Upper lobe of left lung (tissue), 6 donors: ENCODE results near the gene DACT1. TPM values are rescaled to one million over a fixed set of nuclear protein-coding genes. Genes with fewer than 3 reads are reported as not detected.
A peak's percentile ranks its signal among the peaks of the same experiment; 100 is the strongest.

Experiments used
- ATAC-seq, 2 donors: fragments of 200-7000 bp; cut with Tn5 transposase; one replicate each; pipeline ENCODE4 v1.9.1; 2022; ENCODE audit warnings: mild to moderate bottlenecking in 2 of 2, moderate library complexity in 2 of 2; ENCODE audit not compliant: low FRiP score in 2 of 2
- DNase-seq, 2 donors: peaks; one replicate each; pipeline ENCODE4 v3.0.0-alpha.2; 2019 to 2020
- H3K27ac ChIP-seq, 4 donors: fragments of 200-600 bp; sonication (generic); one replicate each; pipeline ENCODE4 v1.5.1; 2016 to 2019
- H3K27me3 ChIP-seq, 4 donors: fragments of 200-600 bp; sonication (generic); one replicate each; pipeline ENCODE4 v1.5.1; 2017 to 2019
- H3K36me3 ChIP-seq, 4 donors: fragments of 200-600 bp; sonication (generic); one replicate each; pipeline ENCODE4 v1.5.1; 2016 to 2019
- H3K4me1 ChIP-seq, 4 donors: fragments of 200-600 bp; sonication (generic); one replicate each; pipeline ENCODE4 v1.5.1; 2018 to 2019
- H3K4me3 ChIP-seq, 4 donors: fragments of 200-600 bp; sonication (generic); one replicate each; pipeline ENCODE4 v1.5.1; 2017 to 2019; ENCODE audit warnings: mild to moderate bottlenecking in 2 of 4, moderate library complexity in 1 of 4
- H3K9me3 ChIP-seq, 4 donors: fragments of 200-600 bp; sonication (generic); one replicate each; pipeline ENCODE4 v1.5.1; 2018 to 2019
- CTCF ChIP-seq, 6 experiments: fragments of 450-650 bp in 4 of 6; fragments of 200-600 bp in 2 of 6; sonication (generic) in 2 of 6; IDR thresholded peaks; one replicate each; pipeline ENCODE4 v1.5.1; 2016 to 2019; ENCODE audit warnings: antibody characterized with exemption in 6 of 6
- EP300 ChIP-seq, 4 donors: sonication (generic); formaldehyde crosslinking; IDR thresholded peaks; one replicate each; pipeline ENCODE4 v1.5.1; 2017; ENCODE audit warnings: antibody characterized with exemption in 4 of 4, control low read depth in 2 of 4
- POLR2A ChIP-seq, 4 donors: fragments of 450-650 bp; IDR thresholded peaks; one replicate each; pipeline ENCODE4 v1.5.1; 2016 to 2017; ENCODE audit warnings: antibody characterized with exemption in 4 of 4, mild to moderate bottlenecking in 2 of 4
- POLR2AphosphoS5 ChIP-seq, 2 donors: sonication (generic); formaldehyde crosslinking; IDR thresholded peaks; one replicate each; pipeline ENCODE4 v1.5.1; 2017; ENCODE audit warnings: antibody characterized with exemption in 2 of 2
- WGBS, 2 donors: methylation state at CpG; one replicate each; pipeline ENCODE4 v1.1.5; 2017 to 2018; 5-methylcytosine and 5-hydroxymethylcytosine counted together
- total RNA-seq, 6 donors: library from RNA; depleted of rRNA in 4 of 6; stranded (reverse); fragments of >200 nt in 4 of 6; gene quantifications; one replicate each; pipeline versions ENCODE4 v1.1.0 to v1.2.1, GENCODE V29; 2016 to 2021
- donor health status: DM: no; HTN: no; CAD: no; lungs with moderate emphysema.
- donor health status: DM: no; HTN: yes; CAD: no; lungs with severe emphysema.

DACT1 gene
- total RNA-seq, 6 donors from 2014 or later = 1.0 to 8.1 (median 4.5) TPM

GRCh38 chr14:58634406-58635090, 3.2 kb upstream of the DACT1 start:
- H3K27ac ChIP-seq = no peak overlapping the region
- H3K4me1 ChIP-seq = peaks cover 15 to 31% (median 20%) of the 10 kb centered on the region in 4 donors
- DNase-seq (no peak), ATAC-seq (no peak)
- H3K4me3 ChIP-seq = no peak overlapping the region
- TF ChIP-seq EP300 (IDR thresholded peaks at IDR 0.05) = no peak
- TF ChIP-seq POLR2AphosphoS5 (IDR thresholded peaks at IDR 0.05) = no peak
- no peak for TF ChIP-seq CTCF (IDR thresholded peaks at IDR 0.05)
- no peak for TF ChIP-seq POLR2A (IDR thresholded peaks at IDR 0.05)
- H3K9me3 ChIP-seq = no peaks in the 10 kb centered on the region
- 57 to 62% methylated on average over 5 of the region's 5 CpGs for WGBS, 2 donors
- H3K27me3 ChIP-seq = peaks cover 0 to 4% (median 0%) of the 10 kb centered on the region in 4 donors
- H3K36me3 ChIP-seq = no peaks in the 10 kb centered on the region

GRCh38 chr14:58635091-58635830, 2.5 kb upstream of the DACT1 start:
- WGBS, 2 donors = 47 to 54% methylated on average over 8 of the region's 8 CpGs
- Histone ChIP-seq H3K36me3 (no peaks in the 10 kb centered on the region), H3K4me3 (no peak overlapping the region), H3K9me3 (no peaks in the 10 kb centered on the region), H3K27ac (no peak overlapping the region), H3K4me1 (peaks cover 16 to 37% (median 20%) of the 10 kb centered on the region in 4 donors), H3K27me3 (peaks cover 0 to 4% (median 0%) of the 10 kb centered on the region in 4 donors)
- ATAC-seq (no peak), DNase-seq (no peak)
- TF ChIP-seq EP300 (IDR thresholded peaks at IDR 0.05) = no peak
- TF ChIP-seq POLR2AphosphoS5 (IDR thresholded peaks at IDR 0.05) = no peak
- TF ChIP-seq POLR2A (IDR thresholded peaks at IDR 0.05) = no peak
- no peak for TF ChIP-seq CTCF (IDR thresholded peaks at IDR 0.05)

GRCh38 chr14:58636129-58636528, 1.6 kb upstream of the DACT1 start:
- Histone ChIP-seq H3K9me3 (no peaks in the 10 kb centered on the region), H3K27me3 (peaks cover 0 to 4% (median 0%) of the 10 kb centered on the region in 4 donors), H3K4me3 (no peak overlapping the region), H3K27ac (no peak overlapping the region), H3K4me1 (peaks cover 16 to 37% (median 20%) of the 10 kb centered on the region in 4 donors), H3K36me3 (peaks cover 0 to under 1% (median 0%) of the 10 kb centered on the region in 4 donors)
- ATAC-seq (no peak), DNase-seq (no peak)
- TF ChIP-seq EP300 (IDR thresholded peaks at IDR 0.05) = no peak
- no peak for TF ChIP-seq CTCF (IDR thresholded peaks at IDR 0.05)
- no peak for TF ChIP-seq POLR2A (IDR thresholded peaks at IDR 0.05)
- TF ChIP-seq POLR2AphosphoS5 (IDR thresholded peaks at IDR 0.05) = no peak
- 74 to 81% methylated on average over 4 of the region's 4 CpGs for WGBS, 2 donors

GRCh38 chr14:58637040-58637390, 747 bp upstream of the DACT1 start:
- DNase-seq (peak in 1 of 2 donors; percentile 72), ATAC-seq (peak in 1 of 2 donors; percentile 50)
- peaks cover 0 to 6% (median 0%) of the 10 kb centered on the region in 4 donors for H3K36me3 ChIP-seq
- H3K4me1 ChIP-seq = peaks cover 16 to 37% (median 20%) of the 10 kb centered on the region in 4 donors
- peak overlapping the region; percentile 10 to 75 (median 64) for H3K4me3 ChIP-seq
- 6 to 19% methylated on average over 17 of the region's 17 CpGs for WGBS, 2 donors
- no peak for TF ChIP-seq EP300 (IDR thresholded peaks at IDR 0.05)
- no peaks in the 10 kb centered on the region for H3K9me3 ChIP-seq
- H3K27me3 ChIP-seq = peaks cover 0 to 4% (median 0%) of the 10 kb centered on the region in 4 donors
- peak overlapping the region in 2 of 4 donors; percentile 84 to 88 for H3K27ac ChIP-seq
